NCI-H187 (cell line): ENCODE data around the gene TDRD10.
"Not testable (repeated sequence)": the region's sequence is repeated elsewhere in the genome, so short reads cannot be mapped to it uniquely, and the experiment has no call there.

Experiments
- DNase-seq, 2 experiments: peaks; one replicate each; lab custom pipeline; 2025; lab: John Stamatoyannopoulos, UW

The TDRD10 gene

DNA sequence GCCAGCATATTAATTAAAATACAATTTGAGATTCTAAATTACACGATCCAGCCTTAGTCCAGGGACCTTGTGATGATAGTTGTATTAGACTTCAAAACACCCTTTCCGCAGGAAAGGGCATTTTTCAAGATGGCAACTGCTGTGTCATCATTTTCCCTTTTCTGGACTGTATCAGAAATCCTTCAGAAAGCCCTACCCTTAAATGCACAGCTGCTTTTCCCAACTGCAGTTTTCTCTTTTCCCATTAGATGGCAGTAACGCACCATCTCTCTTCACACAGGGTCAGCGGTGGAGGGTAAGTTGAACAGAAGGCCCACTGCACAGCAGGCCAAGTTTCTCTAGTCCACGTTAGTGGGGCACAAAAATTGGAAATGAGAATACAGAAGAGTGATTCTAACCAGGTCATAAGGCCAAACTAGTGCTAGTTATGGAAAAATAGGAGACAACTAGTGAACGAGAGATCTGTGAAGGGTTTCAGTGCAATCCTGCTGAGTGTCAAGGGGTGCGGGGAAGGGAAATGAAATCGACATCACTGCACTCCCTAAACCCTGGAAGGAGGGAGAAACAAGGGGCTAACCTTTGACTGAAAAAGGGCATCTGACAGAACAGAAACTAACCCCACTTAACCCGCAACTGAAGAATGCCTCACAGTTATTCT lies 22.1 kb upstream of the TDRD10 start:
- DNase-seq, result peak; percentile 83 to 85

DNA sequence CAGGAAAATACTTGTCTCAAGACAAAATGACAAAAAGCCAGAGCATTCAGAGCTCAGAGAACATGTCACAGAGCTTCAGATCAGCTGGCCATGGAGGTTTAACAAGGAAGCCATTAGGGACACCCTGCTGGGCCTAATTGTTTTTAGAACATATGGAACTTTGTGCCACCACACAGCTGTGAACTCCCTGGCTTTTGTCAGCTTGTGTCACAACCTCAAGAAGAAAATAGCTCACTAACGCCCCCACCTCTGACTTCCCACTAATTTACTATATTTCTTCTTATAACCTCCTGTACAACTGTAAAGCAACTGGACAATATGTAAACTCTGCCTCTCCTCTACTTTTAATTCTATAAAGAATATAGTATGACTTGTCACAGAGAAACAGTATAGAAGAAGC lies 21.0 kb upstream of the TDRD10 start:
- DNase-seq, result no peak

DNA sequence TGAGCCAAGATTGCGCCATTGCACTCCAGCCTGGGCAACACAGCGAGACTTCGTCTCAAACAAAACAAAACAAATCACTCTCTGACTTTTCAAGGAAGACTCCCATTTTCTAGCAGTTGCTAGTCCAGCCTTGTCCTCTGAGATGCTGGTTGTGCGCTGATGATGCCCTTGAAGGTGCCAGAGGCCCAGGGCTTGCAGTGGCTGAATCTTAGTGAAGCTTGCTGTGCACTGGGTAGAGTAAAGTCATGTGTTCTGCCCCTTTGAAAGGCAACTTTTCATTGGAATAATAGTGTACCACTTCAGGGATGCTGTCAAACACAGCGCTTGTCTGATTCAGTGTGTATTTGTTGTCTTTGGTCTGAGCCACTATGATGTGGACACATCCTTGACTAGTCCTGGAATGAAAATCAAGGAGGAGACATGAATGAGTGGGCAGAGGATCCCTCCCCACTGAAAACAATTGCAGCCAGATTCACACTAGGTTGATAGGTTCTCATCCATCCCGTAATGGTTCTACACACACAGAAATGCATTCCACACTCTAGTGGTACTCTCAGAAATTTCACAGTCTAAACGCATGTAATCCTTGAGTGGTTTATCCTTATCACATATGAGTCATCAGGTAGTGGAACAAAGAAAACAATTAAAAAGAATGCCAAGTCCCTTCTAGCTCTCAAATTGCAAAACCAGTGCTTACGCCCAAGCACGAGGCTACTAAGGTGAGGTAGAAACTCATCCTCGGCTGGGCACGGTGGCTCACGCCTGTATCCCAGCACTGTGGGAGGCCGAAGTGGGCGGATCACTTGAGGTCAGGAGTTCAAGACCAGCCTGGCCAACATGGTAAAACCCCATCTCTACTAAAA lies 17.8 kb upstream of the TDRD10 start:
- no peak for DNase-seq

DNA sequence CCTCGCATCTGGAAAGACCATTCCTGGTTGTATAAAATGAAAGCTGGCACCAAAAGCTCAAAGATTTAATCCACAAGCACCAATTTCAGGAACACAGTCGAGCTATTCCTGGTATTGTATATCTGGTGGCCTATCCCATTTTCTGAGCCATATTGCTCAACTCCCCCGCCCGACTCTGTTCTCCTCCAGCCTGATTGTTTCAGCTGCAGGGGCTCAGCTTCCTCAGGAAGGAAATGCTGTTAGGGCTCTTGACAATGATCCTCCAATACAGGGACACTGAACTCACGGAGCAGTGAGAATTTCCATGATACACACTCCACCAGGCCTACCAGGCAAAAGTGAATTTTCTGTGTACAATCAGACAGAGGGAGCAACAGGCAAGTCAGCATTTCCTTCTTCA lies 16.9 kb upstream of the TDRD10 start:
- no peak for DNase-seq

DNA sequence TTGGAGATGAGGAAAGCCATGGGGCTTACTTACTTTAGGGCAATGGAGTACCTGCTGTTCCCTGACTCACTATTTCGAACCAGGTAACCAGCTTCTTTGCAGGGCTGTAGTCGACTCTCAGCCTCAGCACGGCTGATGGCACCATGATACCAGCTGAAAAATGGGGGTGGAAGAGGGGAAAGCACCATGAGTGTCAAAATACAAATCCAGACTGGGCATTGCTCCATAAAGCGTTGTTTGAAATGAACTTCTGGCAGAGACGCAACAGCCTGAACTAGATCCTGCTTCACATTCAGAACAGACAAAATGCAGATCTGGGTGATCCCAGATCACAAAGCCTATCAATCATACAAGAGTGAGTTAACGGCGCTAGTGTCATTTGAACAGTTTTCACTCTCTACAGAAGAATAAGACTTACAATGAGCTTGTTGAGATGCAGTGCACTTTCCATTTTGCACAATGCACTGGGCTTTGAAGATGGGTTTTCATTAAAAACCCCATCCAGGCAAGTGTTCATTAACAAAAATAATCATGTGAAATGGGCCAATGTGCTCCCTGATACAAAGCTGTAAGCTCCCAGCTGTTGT lies 16.0 kb upstream of the TDRD10 start:
- no peak for DNase-seq

DNA sequence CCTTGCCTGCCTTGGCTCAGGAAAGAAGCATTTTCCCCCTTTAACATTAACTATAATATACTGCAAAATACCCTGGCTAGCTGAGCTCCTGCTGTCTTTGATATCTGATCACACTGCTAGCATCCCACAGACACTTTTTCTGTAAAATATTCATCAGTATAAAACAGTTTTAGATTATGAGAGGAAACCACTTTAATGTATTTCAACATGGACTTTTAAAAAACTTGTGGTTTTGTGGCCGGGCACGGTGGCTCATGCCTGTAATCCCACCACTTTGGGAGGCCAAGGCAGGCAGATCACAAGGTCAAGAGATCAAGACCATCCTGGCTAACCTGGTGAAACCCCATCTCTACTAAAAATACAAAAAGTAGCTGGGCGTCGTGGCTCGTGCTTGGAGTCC lies 15.3 kb upstream of the TDRD10 start:
- not testable (repeated sequence) for DNase-seq

DNA sequence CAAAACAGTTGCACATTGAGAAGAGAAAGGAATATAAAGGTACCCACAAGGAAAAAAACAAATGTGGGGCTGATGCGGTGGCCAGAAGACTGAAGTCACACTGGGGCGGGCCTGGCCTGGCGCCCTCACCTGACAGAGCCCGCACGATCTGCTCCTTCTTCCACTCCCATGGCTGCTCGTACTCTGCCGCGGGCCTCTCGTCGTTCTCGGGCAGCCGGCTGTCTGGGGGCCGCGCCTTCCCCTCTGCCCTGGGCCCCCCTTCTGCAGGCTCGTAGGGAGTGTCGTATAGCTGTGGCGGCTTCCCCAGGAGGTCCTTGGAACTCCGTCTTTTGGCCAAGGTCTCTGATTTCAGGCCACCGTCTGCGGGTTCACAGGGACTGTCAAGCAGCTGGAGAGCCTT lies 13.1 kb upstream of the TDRD10 start:
- no peak for DNase-seq

DNA sequence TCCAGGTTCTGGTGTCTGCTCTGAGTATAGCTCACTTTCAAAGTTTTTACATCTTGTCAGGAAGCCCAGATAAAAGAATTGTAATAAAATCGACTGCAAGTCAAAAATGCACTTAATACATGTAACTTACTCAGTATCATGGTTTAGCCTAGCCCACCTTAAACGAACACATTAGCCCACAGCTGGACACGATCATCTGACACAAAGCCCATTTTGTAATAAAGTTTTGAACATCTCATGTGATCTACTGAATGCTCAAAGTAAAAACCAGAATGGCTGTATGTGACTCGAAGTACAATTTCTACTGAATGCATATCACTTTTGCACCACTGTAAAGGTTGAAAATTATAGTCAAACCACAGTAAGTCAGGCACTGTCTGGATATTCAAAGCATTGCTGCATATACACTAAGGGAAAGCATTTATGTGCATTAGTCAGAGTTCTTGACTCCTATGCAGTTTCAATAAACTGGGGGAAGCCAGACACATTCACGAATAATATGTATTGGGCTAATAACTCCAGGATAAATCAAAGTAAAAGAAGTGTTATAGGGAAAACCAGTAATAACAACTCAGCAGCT lies 12.2 kb upstream of the TDRD10 start:
- DNase-seq, result no peak

DNA sequence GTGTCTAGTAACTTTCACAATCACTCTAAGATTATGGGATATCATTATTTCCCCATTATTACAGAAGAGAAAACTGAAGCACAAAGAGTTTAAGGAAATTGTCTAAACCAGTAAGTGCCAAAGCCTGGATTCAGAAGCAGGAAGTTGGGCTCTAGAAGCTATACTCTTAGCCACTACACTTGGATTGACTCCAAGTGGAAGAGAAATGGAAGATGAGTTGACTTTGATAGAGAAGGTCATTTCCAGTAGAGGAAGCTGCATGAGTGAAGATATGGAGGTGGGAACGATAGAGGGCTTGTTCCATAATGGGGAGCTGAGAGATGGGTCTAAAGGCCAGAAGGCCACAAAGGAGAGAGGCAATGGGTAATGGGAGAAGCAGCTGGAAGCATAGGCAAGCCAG lies 11.7 kb upstream of the TDRD10 start:
- DNase-seq, result no peak

DNA sequence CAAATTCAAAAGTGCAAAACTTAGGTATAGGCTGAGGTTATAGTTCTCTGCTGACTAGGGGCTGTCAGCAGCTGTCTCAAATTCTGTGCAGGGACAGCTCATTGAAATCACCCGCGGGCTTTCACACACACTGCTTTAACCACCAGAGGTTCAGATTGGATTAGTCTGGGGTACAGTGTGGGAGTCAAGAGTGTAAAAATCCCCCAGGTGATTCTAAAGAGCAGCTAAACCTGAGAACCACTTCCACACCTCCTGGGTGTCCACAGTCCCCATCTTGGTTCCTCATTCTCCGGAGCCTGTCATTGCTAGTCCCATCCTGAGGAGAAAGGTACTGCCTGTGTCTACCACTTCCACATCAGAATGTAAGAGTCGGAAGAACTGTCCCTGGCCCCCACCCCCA lies 9.9 kb upstream of the TDRD10 start:
- no peak for DNase-seq

DNA sequence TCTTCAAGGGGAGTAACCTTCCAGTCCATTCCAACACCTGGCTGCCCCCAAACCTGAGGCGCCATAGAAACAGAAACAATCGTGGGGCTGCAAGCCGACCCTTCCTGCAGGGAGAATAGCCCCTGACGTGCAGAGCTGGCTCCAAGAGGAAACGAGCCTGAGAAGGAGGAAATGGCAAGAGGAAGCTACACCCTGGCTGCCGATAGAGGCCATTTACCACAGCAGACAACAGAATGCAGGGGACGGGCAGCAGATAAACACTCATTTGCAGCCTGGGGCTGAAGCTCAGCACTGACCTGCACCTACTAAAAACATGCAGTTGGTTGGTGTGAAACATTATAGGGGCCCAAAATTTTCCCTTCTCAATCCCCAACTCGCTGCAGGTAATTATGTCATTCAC lies 8.7 kb upstream of the TDRD10 start:
- no peak for DNase-seq

DNA sequence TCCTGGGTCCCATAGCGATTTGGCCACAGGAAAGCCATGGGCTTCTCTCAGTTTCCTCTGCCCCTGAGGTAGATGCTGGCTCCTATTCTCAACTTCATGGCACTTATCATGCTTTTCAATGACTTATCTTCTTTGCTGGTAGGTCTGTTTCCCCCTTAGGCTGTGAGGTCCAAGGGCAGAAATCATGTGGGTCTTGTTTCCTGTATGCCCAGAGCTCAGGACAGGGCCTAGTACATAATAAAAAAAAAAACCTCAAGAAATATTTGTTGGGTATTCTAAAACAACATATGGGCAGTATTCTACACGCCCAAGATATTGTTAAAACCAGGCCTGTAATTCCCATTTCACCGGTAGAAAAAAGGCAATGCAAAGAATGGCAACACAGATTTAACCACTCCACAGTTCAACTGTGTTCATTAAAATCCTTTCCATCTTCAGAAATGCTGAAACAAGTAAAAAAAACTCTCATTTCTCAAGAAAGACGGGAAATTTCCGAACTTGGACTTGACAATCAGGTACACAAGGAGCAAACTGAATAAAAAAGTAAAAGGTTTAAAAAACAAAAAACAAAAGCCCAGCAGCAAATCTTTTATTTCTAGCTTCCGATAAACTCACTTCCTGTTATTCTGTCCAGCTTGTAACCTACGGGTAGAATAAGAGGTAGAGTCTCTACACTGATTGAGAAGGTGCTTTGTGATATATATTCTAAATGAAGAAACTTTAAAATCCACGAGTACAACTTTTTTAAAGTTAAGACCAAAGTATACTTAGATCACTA lies 6.3 kb upstream of the TDRD10 start:
- no peak for DNase-seq

DNA sequence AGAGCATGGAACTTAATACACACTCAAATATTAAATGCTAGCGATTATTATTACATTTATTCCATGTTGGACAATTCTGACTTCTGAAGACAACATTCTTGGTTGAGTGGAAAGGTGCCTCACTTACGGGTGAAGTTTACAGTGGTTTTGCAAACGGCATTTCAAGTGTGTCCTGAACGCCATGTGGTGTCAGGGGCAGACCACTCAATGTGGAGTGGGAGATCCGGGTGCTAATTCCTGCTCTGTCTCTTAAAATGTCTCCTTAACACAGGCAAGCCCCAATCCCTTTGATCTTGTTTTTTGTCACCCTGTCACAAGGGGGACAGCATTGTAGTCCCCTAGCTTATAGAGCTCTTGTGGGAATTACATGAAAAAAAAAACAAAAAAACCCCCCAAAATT lies 5.6 kb upstream of the TDRD10 start:
- no peak for DNase-seq

DNA sequence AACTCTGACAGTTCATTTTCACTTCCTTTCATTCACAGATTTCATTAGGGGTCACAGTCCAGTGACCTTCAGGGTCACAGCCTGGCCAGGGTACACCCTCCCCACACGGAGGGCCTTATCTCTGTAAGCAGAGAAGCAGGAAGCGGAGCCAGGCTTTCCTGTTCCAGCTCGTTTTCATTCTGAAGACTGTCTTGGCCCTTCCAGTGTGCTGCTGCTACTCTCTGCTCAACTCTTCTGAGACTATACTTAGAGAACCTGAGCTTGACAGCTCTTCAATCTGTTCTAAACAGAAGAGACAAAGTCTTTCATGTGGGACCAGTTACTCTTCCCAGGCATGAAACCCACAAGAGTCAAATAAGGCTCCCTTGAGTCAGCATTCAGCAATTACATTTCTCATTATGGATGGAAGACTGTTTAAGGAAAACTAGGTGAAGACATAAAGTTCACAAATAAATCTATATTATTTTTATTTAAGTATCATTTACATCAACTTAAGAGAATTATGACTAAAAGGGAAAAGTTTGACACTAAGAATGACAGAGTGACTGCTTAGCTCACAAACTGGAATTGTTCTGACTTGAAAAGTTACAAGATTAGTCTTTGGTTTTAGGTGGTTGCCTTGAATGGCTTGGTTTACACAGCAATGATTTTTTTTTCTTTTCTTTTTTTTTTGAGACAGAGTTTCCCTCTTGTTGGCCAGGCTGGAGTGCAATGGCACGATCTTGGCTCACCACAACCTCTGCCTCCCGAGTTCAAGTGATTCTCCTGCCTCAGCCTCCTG lies 4.8 kb upstream of the TDRD10 start:
- DNase-seq, result no peak

DNA sequence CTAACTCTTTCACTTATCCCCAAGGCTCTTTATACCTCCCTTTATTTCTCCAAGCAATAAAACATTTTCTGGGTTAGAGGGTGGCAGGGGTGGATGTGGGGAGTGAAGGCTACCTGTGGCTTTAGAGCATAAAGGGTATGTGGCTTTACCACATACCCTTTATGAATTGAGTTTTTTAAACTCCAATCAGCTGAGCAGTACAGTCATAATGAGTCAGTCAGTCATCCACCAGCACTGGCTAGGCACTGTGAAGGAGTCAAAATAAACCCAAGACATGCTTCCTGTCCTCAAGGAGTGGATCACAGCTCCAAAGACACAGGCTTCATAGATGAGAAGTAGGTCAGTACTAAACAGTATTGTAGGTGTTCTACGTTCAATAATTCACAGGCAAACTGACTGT lies 2.6 kb upstream of the TDRD10 start:
- no peak for DNase-seq

DNA sequence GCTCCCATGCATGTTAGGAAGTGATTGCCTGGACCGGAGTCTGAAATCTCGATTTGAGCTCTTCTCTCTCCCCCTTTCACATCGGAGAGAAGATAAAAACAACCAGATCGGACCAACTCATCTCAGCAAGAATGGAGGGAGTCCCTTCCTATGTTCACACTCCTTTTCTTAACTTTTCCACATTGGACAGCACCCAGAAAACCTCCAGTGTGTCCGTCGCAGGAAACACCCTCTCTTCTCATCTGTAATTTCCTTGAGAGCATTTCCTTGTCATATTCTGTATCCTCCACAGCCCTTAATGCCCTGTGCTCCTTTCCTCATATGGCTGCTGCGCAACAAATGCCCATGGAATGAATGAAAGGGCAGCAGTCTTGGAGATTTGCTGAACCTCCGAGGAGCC lies 1.5 kb upstream of the TDRD10 start:
- DNase-seq, result no peak

DNA sequence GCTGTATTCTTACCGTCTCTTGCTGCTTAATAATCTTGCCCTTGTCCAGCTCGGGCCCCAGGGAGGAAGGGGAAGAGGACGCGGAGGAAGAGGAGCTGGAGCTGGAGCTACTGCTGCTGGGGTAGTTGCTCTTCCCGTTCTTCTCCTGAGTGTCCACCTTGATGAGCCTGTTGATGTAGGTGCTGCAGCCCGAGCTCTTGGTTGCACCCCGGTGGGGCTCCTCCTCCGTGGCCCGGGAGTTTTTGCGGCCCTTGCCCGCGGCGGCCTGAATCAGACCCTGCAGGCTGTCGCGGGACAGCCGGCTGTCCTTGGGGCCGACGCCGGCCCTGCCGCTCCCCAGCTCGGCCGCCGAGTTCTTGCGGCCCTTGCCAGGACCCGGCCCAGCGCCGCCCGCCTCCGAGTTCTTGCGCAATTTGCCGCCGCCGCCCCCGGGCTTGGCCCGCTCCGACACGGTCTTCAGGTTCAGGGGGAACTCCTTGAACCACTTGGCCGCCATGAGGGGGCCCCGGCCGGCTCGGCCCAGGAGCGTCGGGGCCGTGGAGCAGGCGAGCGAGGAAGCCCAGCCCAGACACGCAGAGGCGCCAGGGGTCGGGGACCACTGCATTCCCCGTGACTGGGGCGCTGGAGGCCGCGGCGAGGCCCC lies 475 bp upstream of the TDRD10 start:
- DNase-seq, result no peak

DNA sequence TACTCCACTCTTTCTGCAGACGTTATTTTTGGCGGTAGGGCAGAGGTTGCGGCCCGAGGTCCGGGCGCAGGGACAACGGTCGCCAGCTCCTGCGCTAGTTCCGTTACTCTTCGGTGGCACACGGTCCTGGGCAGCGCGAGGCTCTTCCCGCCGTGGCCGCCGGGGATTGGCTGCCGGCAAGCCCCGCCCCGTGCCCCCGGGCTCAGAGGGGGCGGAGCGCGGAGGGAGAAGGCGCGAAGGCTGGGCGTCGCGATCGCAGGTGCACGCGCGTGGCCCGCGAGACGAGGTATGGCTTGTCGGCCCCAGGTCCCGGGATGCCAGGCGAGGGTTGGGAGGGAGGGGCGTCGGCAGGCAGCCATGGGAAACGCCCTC lies 711 bp downstream of the TDRD10 start:
- no peak for DNase-seq

DNA sequence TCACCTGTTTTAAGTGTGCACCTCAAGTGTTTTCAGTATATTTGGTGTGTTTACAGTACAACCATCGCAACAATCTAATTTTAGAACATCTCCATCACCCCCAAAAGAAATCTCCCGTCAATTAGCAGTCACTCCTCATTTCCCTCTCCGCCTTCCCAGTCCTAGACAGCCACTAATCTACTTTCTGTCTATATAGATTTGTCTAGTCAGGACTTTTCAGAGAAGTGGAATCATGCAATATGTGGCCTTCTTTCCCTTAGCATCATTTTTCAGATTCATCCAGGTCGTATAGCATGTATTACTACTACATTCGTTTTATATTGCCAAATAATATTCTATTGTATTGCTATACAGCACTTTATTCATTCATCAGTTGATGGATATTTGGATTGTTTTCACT lies 1.9 kb downstream of the TDRD10 start:
- DNase-seq, result no peak

DNA sequence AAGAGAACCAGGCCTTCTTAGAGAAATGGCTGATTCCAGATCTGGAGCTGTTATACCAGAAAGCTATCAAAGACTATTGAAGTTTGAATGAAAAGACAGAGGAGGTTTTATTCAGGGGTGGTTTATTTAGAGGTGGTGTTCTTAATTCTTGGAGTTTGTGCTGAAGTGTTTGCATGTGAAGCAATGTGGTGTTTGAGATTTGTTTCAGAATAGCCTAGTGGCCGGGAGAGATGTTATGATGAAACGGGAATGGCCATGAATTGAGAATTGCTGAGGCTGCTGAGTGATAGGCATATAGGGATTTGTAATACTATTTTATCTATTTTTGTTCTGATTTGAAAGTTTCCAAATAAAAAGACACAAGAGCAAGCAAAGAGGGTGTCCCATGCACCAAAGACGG lies 10.7 kb downstream of the TDRD10 start:
- no peak for DNase-seq

DNA sequence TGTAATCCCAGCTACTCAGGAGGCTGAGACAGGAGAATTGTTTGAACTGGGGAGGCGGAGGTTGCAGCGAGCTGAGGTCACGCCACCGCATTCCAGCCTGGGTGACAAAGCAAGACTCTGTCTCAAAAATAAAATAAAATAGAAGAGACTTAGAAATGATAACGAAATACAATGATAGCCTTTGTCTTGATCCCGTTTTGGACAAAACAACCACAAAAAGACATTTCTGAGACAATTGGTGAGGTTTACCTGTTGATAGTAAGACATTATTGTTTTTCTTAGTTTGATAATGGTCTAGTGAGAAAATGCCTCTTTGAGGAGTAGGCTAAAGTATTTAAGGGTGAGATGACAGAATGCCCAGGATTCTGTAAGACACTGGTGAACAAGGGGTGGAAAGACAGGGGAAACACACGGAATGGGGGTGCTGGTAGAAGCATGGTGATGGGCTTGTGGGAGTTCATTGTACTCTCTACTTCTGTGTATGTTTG lies 12.1 kb downstream of the TDRD10 start:
- DNase-seq, result no peak
